SH-SY5Y (cell line): ENCODE results near the gene NHSL1.

Experiments used
- GATA2 ChIP-seq: IDR thresholded peaks from 2 replicates; pipeline ENCODE4 v1.6.1; 2011; ENCODE audit warnings: mild to moderate bottlenecking, low read depth, low read length
- GATA3 ChIP-seq: IDR thresholded peaks from 2 replicates; pipeline ENCODE4 v1.6.1; 2011; ENCODE audit warnings: low read depth, mild to moderate bottlenecking, low read length, moderate library complexity

GRCh38 chr6:138526822-138527235, 27.5 kb upstream of the NHSL1 start:
- TF ChIP-seq GATA2 (no peak), GATA3 (no peak)
